ENCODE measurements around the gene NXPH3.

Gene NXPH3

DNA sequence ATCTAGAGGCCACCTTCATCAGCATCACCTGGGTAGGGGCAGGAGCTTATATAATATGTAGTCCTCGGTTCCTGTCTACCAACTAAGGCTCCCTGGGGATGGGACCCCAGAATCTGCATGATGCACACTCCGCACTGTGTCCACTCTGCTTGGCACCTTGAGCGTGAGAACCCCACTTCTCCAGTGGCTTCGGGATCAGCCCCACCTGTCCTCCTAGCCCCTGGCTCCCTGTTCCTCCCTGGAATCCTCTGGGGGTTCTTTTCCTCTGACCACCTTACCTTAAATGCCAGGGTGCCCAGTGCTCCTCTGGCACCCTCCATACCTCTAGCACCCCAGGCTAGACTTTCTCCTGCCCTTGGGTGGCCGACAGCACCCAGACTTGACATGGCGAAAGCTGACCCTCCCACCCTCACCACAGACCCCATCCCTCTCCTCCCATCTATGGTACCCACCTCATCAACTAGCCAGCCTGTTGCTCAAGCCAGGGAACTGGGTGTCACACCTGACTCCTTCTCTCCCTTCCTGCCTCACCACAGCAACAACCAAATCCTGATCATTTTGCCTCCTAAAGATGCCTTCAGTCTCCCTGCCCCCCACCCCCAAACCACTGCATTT is 2.8 kb upstream of the NXPH3 start:
- TF ChIP-seq, protein P1, sequence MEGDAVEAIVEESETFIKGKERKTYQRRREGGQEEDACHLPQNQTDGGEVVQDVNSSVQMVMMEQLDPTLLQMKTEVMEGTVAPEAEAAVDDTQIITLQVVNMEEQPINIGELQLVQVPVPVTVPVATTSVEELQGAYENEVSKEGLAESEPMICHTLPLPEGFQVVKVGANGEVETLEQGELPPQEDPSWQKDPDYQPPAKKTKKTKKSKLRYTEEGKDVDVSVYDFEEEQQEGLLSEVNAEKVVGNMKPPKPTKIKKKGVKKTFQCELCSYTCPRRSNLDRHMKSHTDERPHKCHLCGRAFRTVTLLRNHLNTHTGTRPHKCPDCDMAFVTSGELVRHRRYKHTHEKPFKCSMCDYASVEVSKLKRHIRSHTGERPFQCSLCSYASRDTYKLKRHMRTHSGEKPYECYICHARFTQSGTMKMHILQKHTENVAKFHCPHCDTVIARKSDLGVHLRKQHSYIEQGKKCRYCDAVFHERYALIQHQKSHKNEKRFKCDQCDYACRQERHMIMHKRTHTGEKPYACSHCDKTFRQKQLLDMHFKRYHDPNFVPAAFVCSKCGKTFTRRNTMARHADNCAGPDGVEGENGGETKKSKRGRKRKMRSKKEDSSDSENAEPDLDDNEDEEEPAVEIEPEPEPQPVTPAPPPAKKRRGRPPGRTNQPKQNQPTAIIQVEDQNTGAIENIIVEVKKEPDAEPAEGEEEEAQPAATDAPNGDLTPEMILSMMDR (IDR thresholded peaks at IDR 0.05; ENCODE audit: low read depth, low read length, missing control alignments): no peak
- no peak for DNase-seq (ENCODE audit: extremely low read depth, low read depth)
- H3K4me3 ChIP-seq (replicated peaks; ENCODE audit: low read depth, low read length): no peak overlapping the region

DNA sequence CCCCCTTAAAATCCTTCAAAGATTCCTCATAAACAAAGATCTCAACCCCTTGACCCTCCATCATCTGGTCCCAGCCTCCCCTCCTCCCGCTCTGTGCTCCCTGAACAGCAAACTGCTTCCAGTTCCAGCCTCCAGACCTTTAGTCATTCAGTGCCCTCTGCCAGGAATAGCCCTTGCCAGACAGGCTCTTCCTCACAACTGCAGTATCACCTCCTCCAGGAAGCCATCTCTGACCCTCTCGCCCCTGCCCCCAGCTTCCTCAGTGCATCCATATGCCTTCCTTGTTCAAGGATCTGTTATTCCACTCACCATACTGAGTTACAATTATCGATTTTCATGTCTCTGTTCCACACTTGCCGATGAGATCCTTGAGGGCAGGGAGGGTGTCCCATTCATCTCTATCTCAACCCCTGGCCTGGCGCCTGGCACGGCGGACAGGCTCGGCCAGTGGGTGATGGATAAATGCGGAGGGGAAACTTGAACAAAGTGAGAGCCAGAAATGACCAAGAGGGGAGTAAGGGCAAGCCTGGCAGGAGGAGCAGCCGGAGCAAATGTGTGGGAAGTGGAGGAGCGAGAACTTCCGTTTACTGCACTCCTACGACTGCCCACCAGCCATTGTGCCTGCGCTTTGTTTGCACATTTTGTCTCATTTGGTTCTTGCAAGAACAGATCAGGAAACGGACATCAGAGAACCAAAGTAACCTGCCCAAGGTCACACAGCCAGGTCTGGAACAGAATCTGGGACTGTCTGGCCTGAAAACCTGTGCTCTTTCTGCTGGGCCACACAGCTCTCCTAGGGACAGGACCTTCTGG is 2.0 kb upstream of the NXPH3 start:
- no peak for DNase-seq (ENCODE audit: extremely low read depth, low read depth)
- TF ChIP-seq, protein P1 (IDR thresholded peaks at IDR 0.05; ENCODE audit: low read depth, low read length, missing control alignments): no peak
- H3K4me3 ChIP-seq (replicated peaks; ENCODE audit: low read depth, low read length): no peak overlapping the region

DNA sequence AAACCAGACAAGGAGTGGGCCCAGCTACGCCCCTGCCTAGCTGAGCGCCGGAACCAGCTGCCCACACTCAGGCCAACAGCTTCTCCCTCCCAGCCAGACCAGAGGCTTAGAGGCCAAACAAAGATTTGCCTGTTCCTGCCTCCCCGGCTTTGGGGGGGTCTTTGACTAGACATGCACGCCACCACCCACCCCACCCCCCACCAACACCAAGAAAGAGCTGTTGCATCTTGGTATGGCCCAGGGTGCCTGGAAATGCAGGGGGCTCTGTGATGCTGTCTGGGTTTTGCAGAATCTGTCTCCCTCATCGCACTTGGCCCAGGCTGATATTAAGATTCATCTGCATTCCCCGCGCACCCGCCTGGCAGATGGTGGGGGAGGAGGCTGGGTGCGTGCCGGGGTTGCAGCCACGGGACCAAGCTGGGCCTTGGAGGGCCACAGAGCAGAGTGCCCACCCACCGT is 1.3 kb upstream of the NXPH3 start:
- TF ChIP-seq, protein P1 (IDR thresholded peaks at IDR 0.05; ENCODE audit: low read depth, low read length, missing control alignments): no peak
- DNase-seq (ENCODE audit: extremely low read depth, low read depth): no peak
- no peak overlapping the region for H3K4me3 ChIP-seq (replicated peaks; ENCODE audit: low read depth, low read length)

DNA sequence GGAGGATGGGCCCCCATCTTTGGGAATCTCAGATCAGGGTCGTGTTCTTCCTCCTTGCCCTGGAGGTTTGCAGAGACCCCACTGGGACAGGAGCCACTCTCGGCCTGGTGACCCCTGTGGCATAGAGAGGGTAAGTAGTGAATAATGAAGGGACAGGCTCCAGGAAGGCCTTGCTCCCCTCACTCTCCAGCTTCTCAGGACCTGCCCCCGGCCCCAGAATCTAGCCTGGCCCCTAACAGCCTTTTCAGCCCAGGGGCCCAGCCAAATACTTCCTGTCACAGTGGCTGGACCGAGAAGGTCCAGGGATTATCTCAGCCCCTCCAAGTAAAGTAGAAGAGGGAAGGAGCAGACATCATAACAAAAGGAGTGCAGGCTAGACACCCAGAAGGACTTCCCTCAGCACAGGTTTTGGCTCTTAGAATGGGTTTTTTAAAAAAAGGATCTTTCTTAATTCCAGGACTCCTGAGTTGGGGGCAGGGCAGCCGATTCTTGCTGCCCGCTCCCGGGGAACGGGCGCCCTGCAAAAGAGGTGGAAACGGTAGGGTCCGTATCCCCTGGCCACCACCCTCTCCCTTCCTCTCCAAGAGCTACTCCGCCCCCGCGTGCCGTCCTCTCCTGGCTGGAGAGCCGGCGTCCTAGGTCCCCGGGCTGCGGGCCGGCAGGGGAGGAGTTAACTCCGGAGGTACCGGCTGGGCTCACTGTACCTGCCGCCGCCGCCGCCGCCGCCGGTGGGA is 559 bp upstream of the NXPH3 start:
- no peak for DNase-seq (ENCODE audit: extremely low read depth, low read depth)
- TF ChIP-seq, protein P1 (IDR thresholded peaks at IDR 0.05; ENCODE audit: low read depth, low read length, missing control alignments): no peak
- H3K4me3 ChIP-seq (replicated peaks; ENCODE audit: low read depth, low read length): peak overlapping the region; percentile 23; the same call in 1 of the 2 replicates

DNA sequence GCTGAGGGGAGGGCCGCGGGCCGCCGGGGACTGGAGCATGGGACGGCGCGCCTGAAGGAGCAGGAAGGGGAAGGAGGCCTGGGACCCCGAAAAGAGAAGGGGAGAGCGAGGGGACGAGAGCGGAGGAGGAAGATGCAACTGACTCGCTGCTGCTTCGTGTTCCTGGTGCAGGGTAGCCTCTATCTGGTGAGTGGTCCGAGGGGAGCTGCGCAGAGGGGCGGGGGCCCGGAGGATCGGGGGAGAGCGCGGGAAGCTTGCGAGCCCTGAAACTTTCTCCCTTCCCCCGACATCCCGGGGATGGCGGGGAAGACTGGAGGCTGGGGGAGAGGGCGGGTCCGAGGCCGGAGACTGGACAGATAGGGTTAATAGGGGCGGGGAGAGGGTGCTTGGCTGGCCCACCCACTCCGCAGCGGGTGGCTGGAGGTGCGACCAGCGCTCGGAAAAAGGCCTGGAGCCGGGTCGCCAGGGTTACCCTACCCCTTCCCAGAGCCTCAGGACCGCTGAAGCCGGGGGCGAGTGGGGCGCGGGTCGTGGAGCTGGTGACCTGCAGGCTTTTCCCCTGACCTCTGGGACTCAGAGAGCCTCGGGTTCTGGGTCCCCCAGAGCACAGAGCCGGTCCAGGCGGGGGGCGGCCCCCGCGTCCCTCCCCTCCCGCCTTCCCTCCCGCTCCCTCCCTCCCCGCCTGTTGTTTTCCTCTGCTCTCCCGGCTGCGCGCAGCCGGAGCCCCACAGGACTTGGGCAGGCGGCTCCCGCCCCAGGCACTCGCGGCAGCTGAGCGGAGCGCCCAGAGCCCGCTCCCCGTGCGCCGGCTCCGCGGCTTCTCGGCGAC is 631 bp downstream of the NXPH3 start:
- TF ChIP-seq, protein P1 (IDR thresholded peaks at IDR 0.05; ENCODE audit: low read depth, low read length, missing control alignments): no peak
- DNase-seq (ENCODE audit: extremely low read depth, low read depth): no peak
- peak overlapping the region; percentile 41 for H3K4me3 ChIP-seq (replicated peaks; ENCODE audit: low read depth, low read length)

All from HFF-Myc (cell line).